Measurements from ENCODE around the gene RNU6-1.

Gene RNU6-1

GRCh38 chr15:67832031-67832551 lies 7.8 kb downstream of the RNU6-1 start:
- Histone ChIP-seq H3K4me3 (replicated peaks; ENCODE audit: low read depth, low read length) (no peak overlapping the region), H3K27me3 (replicated peaks; ENCODE audit: control insufficient read depth, insufficient read depth, low read length) (peaks cover 6% of the 10 kb centered on the region), H3K36me3 (ENCODE audit: control insufficient read depth, insufficient read depth, low read length) (no peaks in the 10 kb centered on the region)
- DNase-seq (ENCODE audit: extremely low read depth, insufficient read length), result no peak
- peak; percentile 45 for TF ChIP-seq CTCF (IDR thresholded peaks at IDR 0.05; ENCODE audit: insufficient read depth, low read length, poor library complexity, severe bottlenecking)

GRCh38 chr15:67831363-67831762 lies 8.5 kb downstream of the RNU6-1 start:
- no peak overlapping the region for H3K4me3 ChIP-seq (replicated peaks; ENCODE audit: low read depth, low read length)
- DNase-seq (ENCODE audit: extremely low read depth, insufficient read length), result no peak
- H3K36me3 ChIP-seq (ENCODE audit: control insufficient read depth, insufficient read depth, low read length), result no peaks in the 10 kb centered on the region
- no peak for TF ChIP-seq CTCF (IDR thresholded peaks at IDR 0.05; ENCODE audit: insufficient read depth, low read length, poor library complexity, severe bottlenecking)
- H3K27me3 ChIP-seq (replicated peaks; ENCODE audit: control insufficient read depth, insufficient read depth, low read length), result peaks cover 6% of the 10 kb centered on the region

GRCh38 chr15:67829647-67830504 lies 10.0 kb downstream of the RNU6-1 start:
- TF ChIP-seq CTCF (IDR thresholded peaks at IDR 0.05; ENCODE audit: insufficient read depth, low read length, poor library complexity, severe bottlenecking), result no peak
- no peak overlapping the region for H3K4me3 ChIP-seq (replicated peaks; ENCODE audit: low read depth, low read length)
- H3K27me3 ChIP-seq (replicated peaks; ENCODE audit: control insufficient read depth, insufficient read depth, low read length), result peaks cover 6% of the 10 kb centered on the region
- DNase-seq (ENCODE audit: extremely low read depth, insufficient read length), result no peak
- no peaks in the 10 kb centered on the region for H3K36me3 ChIP-seq (ENCODE audit: control insufficient read depth, insufficient read depth, low read length)

GRCh38 chr15:67828969-67829646 lies 10.7 kb downstream of the RNU6-1 start:
- Histone ChIP-seq H3K36me3 (ENCODE audit: control insufficient read depth, insufficient read depth, low read length) (no peaks in the 10 kb centered on the region), H3K4me3 (replicated peaks; ENCODE audit: low read depth, low read length) (no peak overlapping the region), H3K27me3 (replicated peaks; ENCODE audit: control insufficient read depth, insufficient read depth, low read length) (peaks cover 7% of the 10 kb centered on the region)
- no peak for DNase-seq (ENCODE audit: extremely low read depth, insufficient read length)
- no peak for TF ChIP-seq CTCF (IDR thresholded peaks at IDR 0.05; ENCODE audit: insufficient read depth, low read length, poor library complexity, severe bottlenecking)

- Histone ChIP-seq H3K4me3 (replicated peaks; ENCODE audit: low read depth, low read length) (no peak overlapping the region), H3K36me3 (ENCODE audit: control insufficient read depth, insufficient read depth, low read length) (no peaks in the 10 kb centered on the region), H3K27me3 (replicated peaks; ENCODE audit: control insufficient read depth, insufficient read depth, low read length) (peaks cover 5% of the 10 kb centered on the region)
- no peak for TF ChIP-seq CTCF (IDR thresholded peaks at IDR 0.05; ENCODE audit: insufficient read depth, low read length, poor library complexity, severe bottlenecking)
- DNase-seq (ENCODE audit: extremely low read depth, insufficient read length), result no peak
These were observed 11.4 kb downstream of the RNU6-1 start for GRCh38 chr15:67828278-67828968.

Data from GM06990 (cell line).